Esophagus muscularis mucosa (tissue), 3 donors: ENCODE results near the gene PLD1.

Source experiments
- CTCF ChIP-seq, 3 experiments: fragments of 200-600 bp in 2 of 3; fragments of 450-650 bp in 1 of 3; sonication (generic) in 2 of 3; IDR thresholded peaks; one replicate each; pipeline ENCODE4 v1.5.1; 2017 to 2019; ENCODE audit warnings: antibody characterized with exemption in 3 of 3, mild to moderate bottlenecking in 2 of 3, moderate library complexity in 1 of 3
- POLR2A ChIP-seq: fragments of 450-650 bp; IDR thresholded peaks from one replicate; pipeline ENCODE4 v1.6.1; 2017; ENCODE audit warnings: antibody characterized with exemption, moderate library complexity, mild to moderate bottlenecking, low read depth
- POLR2AphosphoS5 ChIP-seq, 2 donors: sonication (generic); formaldehyde crosslinking; IDR thresholded peaks; one replicate each; pipeline ENCODE4 v1.6.1; 2017; ENCODE audit warnings: antibody characterized with exemption in 2 of 2

GRCh38 chr3:171803044-171803443 lies 7.2 kb downstream of the PLD1 start:
- TF ChIP-seq CTCF (IDR thresholded peaks at IDR 0.05) (no peak), POLR2AphosphoS5 (IDR thresholded peaks at IDR 0.05) (no peak), POLR2A (no peak)
